Measurements from ENCODE around the gene FCAMR. TPM values are rescaled to one million over a fixed set of nuclear protein-coding genes. Genes with fewer than 3 reads are reported as not detected.

The FCAMR gene
- total and polyA plus RNA-seq, 2 experiments from 2014 or later = not detected

DNA sequence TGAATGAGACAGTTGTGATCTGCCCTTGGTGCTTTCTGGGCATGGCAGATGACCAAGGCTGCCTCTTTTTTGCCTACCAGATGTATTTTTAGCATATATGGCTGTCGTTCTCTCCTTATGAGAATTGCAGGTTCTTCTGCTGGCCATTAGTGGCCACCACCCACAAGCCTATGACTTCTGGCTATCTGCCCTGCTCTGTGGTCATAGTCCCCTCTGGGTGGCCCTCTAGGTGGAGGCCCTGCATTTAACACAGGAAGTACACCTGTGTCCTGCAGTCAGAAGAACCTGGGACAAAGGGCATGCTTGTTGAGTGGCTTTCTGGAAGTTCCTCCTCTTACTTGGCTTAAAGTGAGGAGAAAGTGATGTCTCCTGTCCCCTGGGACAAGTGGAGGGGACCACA, 6.5 kb downstream of the FCAMR start:
- Histone ChIP-seq H4K20me1 (replicated peaks; ENCODE audit: insufficient read depth) (no peaks in the 10 kb centered on the region), H3K36me3 (ENCODE audit: insufficient read depth) (no peaks in the 10 kb centered on the region), H3K27ac (ENCODE audit: low read depth) (no peak overlapping the region), H3K4me1 (ENCODE audit: insufficient read depth) (no peaks in the 10 kb centered on the region), H3K9me2 (ENCODE audit: insufficient read depth) (peaks cover 4% of the 10 kb centered on the region; the same call in 1 of the 2 replicates), H3K4me2 (no peak overlapping the region), H3F3A (replicated peaks; ENCODE audit: low read depth) (no peaks in the 10 kb centered on the region), H3K27me3 (ENCODE audit: insufficient read depth) (no peaks in the 10 kb centered on the region), H3K79me2 (replicated peaks; ENCODE audit: insufficient read depth) (no peaks in the 10 kb centered on the region), H2AFZ (no peak overlapping the region), H3K4me3 (no peak overlapping the region)
- no peak for DNase-seq (ENCODE audit: low spot score)
- TF ChIP-seq JUNB (IDR thresholded peaks at IDR 0.05; ENCODE audit: unreplicated experiment) = no peak
- no peak for TF ChIP-seq EZH2 (IDR thresholded peaks at IDR 0.05; ENCODE audit: low read depth, unreplicated experiment)
- TF ChIP-seq STAT1 (IDR thresholded peaks at IDR 0.05; ENCODE audit: unreplicated experiment) = no peak
- Mint-ChIP-seq H3K27me3 (ENCODE audit: insufficient read depth, low read depth, poor library complexity) (peaks cover 4% of the 10 kb centered on the region), H3K9me3 (no peaks in the 10 kb centered on the region), H3K27ac (no peak overlapping the region), H3K4me3 (no peak overlapping the region), H3K36me3 (ENCODE audit: low read depth) (no peaks in the 10 kb centered on the region), H3K4me1 (no peaks in the 10 kb centered on the region)
- ATAC-seq = no peak

- H3K27me3 Mint-ChIP-seq (ENCODE audit: insufficient read depth, low read depth, poor library complexity) = peaks cover 4% of the 10 kb centered on the region
- Histone ChIP-seq H3K4me3 (no peak overlapping the region), H2AFZ (no peak overlapping the region), H3K27me3 (ENCODE audit: insufficient read depth) (no peaks in the 10 kb centered on the region), H3K27ac (ENCODE audit: low read depth) (no peak overlapping the region), H3K36me3 (ENCODE audit: insufficient read depth) (no peaks in the 10 kb centered on the region), H3K79me2 (replicated peaks; ENCODE audit: insufficient read depth) (no peaks in the 10 kb centered on the region), H3K9me2 (ENCODE audit: insufficient read depth) (peaks cover 4% of the 10 kb centered on the region; the same call in 1 of the 2 replicates), H4K20me1 (replicated peaks; ENCODE audit: insufficient read depth) (no peaks in the 10 kb centered on the region), H3F3A (replicated peaks; ENCODE audit: low read depth) (no peaks in the 10 kb centered on the region), H3K4me2 (no peak overlapping the region), H3K4me1 (ENCODE audit: insufficient read depth) (no peaks in the 10 kb centered on the region)
- TF ChIP-seq JUNB (IDR thresholded peaks at IDR 0.05; ENCODE audit: unreplicated experiment) (no peak), ZNF114 (CRISPR knock-in tag; IDR thresholded peaks at IDR 0.05) (no peak)
- no peaks in the 10 kb centered on the region for H3K4me1 Mint-ChIP-seq
- ATAC-seq (no peak), DNase-seq (ENCODE audit: low spot score) (no peak)
- no peak overlapping the region for H3K27ac Mint-ChIP-seq
- H3K36me3 Mint-ChIP-seq (ENCODE audit: low read depth) = no peaks in the 10 kb centered on the region
- H3K4me3 Mint-ChIP-seq = no peak overlapping the region
- H3K9me3 Mint-ChIP-seq = no peaks in the 10 kb centered on the region
Measured at GRCh38 chr1:206963119-206963712, 7.0 kb downstream of the FCAMR start.

GRCh38 chr1:206962272-206962671, 8.0 kb downstream of the FCAMR start:
- ATAC-seq = no peak
- H3K27ac ChIP-seq (ENCODE audit: low read depth) = no peak overlapping the region
- H4K20me1 ChIP-seq (replicated peaks; ENCODE audit: insufficient read depth) = no peaks in the 10 kb centered on the region
- H3K4me1 Mint-ChIP-seq = no peaks in the 10 kb centered on the region
- no peak overlapping the region for H3K4me2 ChIP-seq
- no peak overlapping the region for H3K27ac Mint-ChIP-seq
- H3K79me2 ChIP-seq (replicated peaks; ENCODE audit: insufficient read depth) = no peaks in the 10 kb centered on the region
- no peaks in the 10 kb centered on the region for H3F3A ChIP-seq (replicated peaks; ENCODE audit: low read depth)
- DNase-seq (ENCODE audit: low spot score) = no peak
- H3K36me3 Mint-ChIP-seq (ENCODE audit: low read depth) = no peaks in the 10 kb centered on the region
- H3K9me3 Mint-ChIP-seq = no peaks in the 10 kb centered on the region
- peaks cover 4% of the 10 kb centered on the region for H3K27me3 Mint-ChIP-seq (ENCODE audit: insufficient read depth, low read depth, poor library complexity)
- H3K9me2 ChIP-seq (ENCODE audit: insufficient read depth) = no peaks in the 10 kb centered on the region; the same call in 1 of the 2 replicates
- H3K4me3 Mint-ChIP-seq = no peak overlapping the region
- H3K27me3 ChIP-seq (ENCODE audit: insufficient read depth) = no peaks in the 10 kb centered on the region
- H2AFZ ChIP-seq = no peak overlapping the region
- H3K4me1 ChIP-seq (ENCODE audit: insufficient read depth) = no peaks in the 10 kb centered on the region
- H3K4me3 ChIP-seq = no peak overlapping the region
- H3K36me3 ChIP-seq (ENCODE audit: insufficient read depth) = no peaks in the 10 kb centered on the region
- no peak for TF ChIP-seq CREB1 (CRISPR knock-in tag; IDR thresholded peaks at IDR 0.05; ENCODE audit: low read depth)
- no peak for TF ChIP-seq ZNF114 (CRISPR knock-in tag; IDR thresholded peaks at IDR 0.05)
- no peak for TF ChIP-seq ZNF331 (CRISPR knock-in tag; IDR thresholded peaks at IDR 0.05; ENCODE audit: low read depth)
- no peak for TF ChIP-seq NANOG (IDR thresholded peaks at IDR 0.05; ENCODE audit: borderline replicate concordance)
- TF ChIP-seq, protein P1, sequence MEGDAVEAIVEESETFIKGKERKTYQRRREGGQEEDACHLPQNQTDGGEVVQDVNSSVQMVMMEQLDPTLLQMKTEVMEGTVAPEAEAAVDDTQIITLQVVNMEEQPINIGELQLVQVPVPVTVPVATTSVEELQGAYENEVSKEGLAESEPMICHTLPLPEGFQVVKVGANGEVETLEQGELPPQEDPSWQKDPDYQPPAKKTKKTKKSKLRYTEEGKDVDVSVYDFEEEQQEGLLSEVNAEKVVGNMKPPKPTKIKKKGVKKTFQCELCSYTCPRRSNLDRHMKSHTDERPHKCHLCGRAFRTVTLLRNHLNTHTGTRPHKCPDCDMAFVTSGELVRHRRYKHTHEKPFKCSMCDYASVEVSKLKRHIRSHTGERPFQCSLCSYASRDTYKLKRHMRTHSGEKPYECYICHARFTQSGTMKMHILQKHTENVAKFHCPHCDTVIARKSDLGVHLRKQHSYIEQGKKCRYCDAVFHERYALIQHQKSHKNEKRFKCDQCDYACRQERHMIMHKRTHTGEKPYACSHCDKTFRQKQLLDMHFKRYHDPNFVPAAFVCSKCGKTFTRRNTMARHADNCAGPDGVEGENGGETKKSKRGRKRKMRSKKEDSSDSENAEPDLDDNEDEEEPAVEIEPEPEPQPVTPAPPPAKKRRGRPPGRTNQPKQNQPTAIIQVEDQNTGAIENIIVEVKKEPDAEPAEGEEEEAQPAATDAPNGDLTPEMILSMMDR (conservative IDR thresholded peaks at IDR 0.05; ENCODE audit: low read depth in 2 of 2) = no peak
- TF ChIP-seq STAT1 (IDR thresholded peaks at IDR 0.05; ENCODE audit: unreplicated experiment) = no peak
- TF ChIP-seq ZNF462 (CRISPR knock-in tag; IDR thresholded peaks at IDR 0.05) = no peak
- TF ChIP-seq JUNB (IDR thresholded peaks at IDR 0.05; ENCODE audit: unreplicated experiment) = no peak

Data from GM23338 (cell line).